H1 (cell line): ENCODE measurements around the gene TCIRG1. TPM values are rescaled to one million over a fixed set of nuclear protein-coding genes. Genes with fewer than 3 reads are reported as not detected.
A peak's percentile ranks its signal among the peaks of the same experiment; 100 is the strongest.

Source experiments
- CTCF ChIA-PET: fragments of 300-600 bp; sonication (Branson Sonifier 250); formaldehyde crosslinking; loops from one replicate; lab custom pipeline; 2021; ENCODE audit not compliant: partially characterized antibody; lab: Charles Lee
- POLR2A ChIA-PET: fragments of 300-600 bp; sonication (Branson Sonifier 250); formaldehyde crosslinking; loops from one replicate; lab custom pipeline; 2021; ENCODE audit warnings: inconsistent platforms; ENCODE audit not compliant: partially characterized antibody; lab: Charles Lee
- DNase-seq, 2 experiments: peaks; one replicate each; pipeline versions ENCODE4 v3.0.0 to v3.0.0-alpha.2; 2010 to 2022; ENCODE audit warnings: low spot score in 2 of 2, low read depth in 1 of 2, mixed read lengths in 1 of 2
- FAIRE-seq: peaks from 2 replicates; lab custom pipeline; 2011; peaks lifted over from hg19 to GRCh38; lab: Jason Lieb, UNC
- H2AFZ ChIP-seq: 2 replicates; pipeline ENCODE4 v1.8.1; 2012; ENCODE audit warnings: low read length, inconsistent platforms
- H2AK5ac ChIP-seq: 2 replicates; pipeline ENCODE4 v1.6.1; 2013; ENCODE audit warnings: low read depth, low read length
- H2BK120ac ChIP-seq: replicated peaks from 2 replicates; pipeline ENCODE3; 2013; ENCODE audit warnings: low read depth, low read length, inconsistent platforms
- H2BK12ac ChIP-seq: 2 replicates; pipeline ENCODE4 v1.6.1; 2013; ENCODE audit warnings: low read depth, low read length
- H2BK15ac ChIP-seq: 2 replicates; pipeline ENCODE4 v1.6.1; 2013; ENCODE audit warnings: low read length
- H2BK20ac ChIP-seq: 2 replicates; pipeline ENCODE4 v1.6.1; 2013; ENCODE audit warnings: low read length
- H2BK5ac ChIP-seq: 2 replicates; pipeline ENCODE4 v1.6.1; 2013; ENCODE audit warnings: low read depth, low read length
- H3K14ac ChIP-seq: 2 replicates; pipeline ENCODE4 v1.6.1; 2013; ENCODE audit warnings: inconsistent platforms; ENCODE audit not compliant: insufficient read length
- H3K18ac ChIP-seq: 2 replicates; pipeline ENCODE4 v1.6.1; 2013; ENCODE audit warnings: low read length; ENCODE audit errors: extremely low read depth
- H3K23ac ChIP-seq: 2 replicates; pipeline ENCODE4 v1.6.1; 2013; ENCODE audit warnings: inconsistent platforms; ENCODE audit not compliant: insufficient read length
- H3K23me2 ChIP-seq: 2 replicates; pipeline ENCODE4 v1.6.1; 2013; ENCODE audit warnings: low read depth, low read length
- H3K27ac ChIP-seq: 2 replicates; pipeline ENCODE4 v1.6.1; 2011; ENCODE audit warnings: low read depth, low read length, inconsistent platforms
- H3K27me3 ChIP-seq, 4 experiments: replicated peaks in 1 of 4; 1 replicate in 1 of 4; 2 replicates in 3 of 4; pipeline versions ENCODE4 v1.6.1 to v1.8.1; 2011 to 2013; ENCODE audit warnings: low read length in 3 of 4, mild to moderate bottlenecking in 3 of 4, inconsistent platforms in 2 of 4, mixed read lengths in 2 of 4, moderate library complexity in 1 of 4; ENCODE audit not compliant: control insufficient read depth in 3 of 4, insufficient read depth in 3 of 4; ENCODE audit errors: extremely low read depth in 1 of 4
- H3K36me3 ChIP-seq, 4 experiments: 2 replicates each; pipeline versions ENCODE4 v1.6.1 to v1.8.1; 2011 to 2013; ENCODE audit warnings: mild to moderate bottlenecking in 4 of 4, low read length in 3 of 4, moderate library complexity in 2 of 4, control low read depth in 1 of 4, inconsistent platforms in 1 of 4; ENCODE audit not compliant: insufficient read depth in 4 of 4, control insufficient read depth in 2 of 4
- H3K4ac ChIP-seq: replicated peaks from 2 replicates; pipeline ENCODE3; 2013; ENCODE audit warnings: low read length, low read depth, mixed read lengths, inconsistent platforms; ENCODE audit not compliant: insufficient read length
- H3K4me1 ChIP-seq, 4 experiments: replicated peaks in 1 of 4; 1 replicate in 1 of 4; 2 replicates in 3 of 4; pipeline versions ENCODE4 v1.6.1 to v1.8.1; 2011 to 2013; ENCODE audit warnings: low read length in 3 of 4, inconsistent platforms in 2 of 4, mixed read lengths in 1 of 4; ENCODE audit not compliant: insufficient read depth in 4 of 4, control insufficient read depth in 3 of 4
- H3K4me2 ChIP-seq, 2 experiments: 2 replicates each; pipeline versions ENCODE4 v1.6.1 to v1.8.1; 2011 to 2013; ENCODE audit warnings: low read depth in 2 of 2, low read length in 2 of 2, control low read depth in 1 of 2, inconsistent platforms in 1 of 2, mild to moderate bottlenecking in 1 of 2; ENCODE audit not compliant: insufficient read depth in 1 of 2
- H3K4me3 ChIP-seq, 4 experiments: fragments of 200-600, 300-600 bp in 1 of 4; sonication (generic), shearing (Covaris generic), sonication (Bioruptor Twin) in 1 of 4; 2 replicates each; pipeline versions ENCODE4 v1.5.1 to v1.8.1; 2011 to 2016; ENCODE audit warnings: low read length in 4 of 4, low read depth in 3 of 4, control low read depth in 2 of 4, inconsistent platforms in 2 of 4, mild to moderate bottlenecking in 2 of 4, mixed read lengths in 1 of 4, moderate library complexity in 1 of 4; ENCODE audit not compliant: insufficient read depth in 2 of 4; ENCODE audit errors: extremely low read depth in 1 of 4
- H3K56ac ChIP-seq: replicated peaks from 2 replicates; pipeline ENCODE3; 2013; ENCODE audit warnings: low read depth, mild to moderate bottlenecking, mixed read lengths, low read length, inconsistent platforms; ENCODE audit not compliant: insufficient read length
- H3K79me1 ChIP-seq: 2 replicates; pipeline ENCODE4 v1.6.1; 2013; ENCODE audit warnings: low read depth, low read length, control low read depth
- H3K79me2 ChIP-seq, 2 experiments: 2 replicates each; pipeline versions ENCODE4 v1.6.1 to v1.8.1; 2012 to 2013; ENCODE audit warnings: low read length in 2 of 2, mild to moderate bottlenecking in 2 of 2, inconsistent platforms in 1 of 2; ENCODE audit not compliant: insufficient read depth in 2 of 2, control insufficient read depth in 1 of 2
- H3K9ac ChIP-seq, 4 experiments: replicated peaks in 1 of 4; 1 replicate in 1 of 4; 2 replicates in 3 of 4; pipeline versions ENCODE4 v1.6.1 to v1.8.1; 2011 to 2013; ENCODE audit warnings: low read depth in 3 of 4, low read length in 3 of 4, control low read depth in 2 of 4, mild to moderate bottlenecking in 2 of 4, moderate library complexity in 2 of 4, inconsistent platforms in 1 of 4; ENCODE audit errors: extremely low read depth in 1 of 4
- H3K9me3 ChIP-seq, 2 experiments: 2 replicates each; pipeline versions ENCODE4 v1.6.1 to v1.8.1; 2012 to 2013; ENCODE audit warnings: mild to moderate bottlenecking in 2 of 2, moderate library complexity in 2 of 2, control low read depth in 1 of 2, inconsistent platforms in 1 of 2, low read depth in 1 of 2, low read length in 1 of 2, mixed read lengths in 1 of 2; ENCODE audit not compliant: insufficient read depth in 2 of 2
- H4K20me1 ChIP-seq, 2 experiments: replicated peaks in 1 of 2; 2 replicates each; pipeline versions ENCODE3 to v1.8.1; 2011 to 2013; ENCODE audit warnings: inconsistent platforms in 2 of 2, low read length in 2 of 2, mild to moderate bottlenecking in 1 of 2; ENCODE audit not compliant: insufficient read depth in 2 of 2, control insufficient read depth in 1 of 2
- H4K5ac ChIP-seq: 2 replicates; pipeline ENCODE4 v1.6.1; 2013; ENCODE audit warnings: low read length, low read depth, mixed read lengths, inconsistent platforms; ENCODE audit not compliant: insufficient read length
- H4K8ac ChIP-seq: 2 replicates; pipeline ENCODE4 v1.8.0; 2013; ENCODE audit warnings: mild to moderate bottlenecking, moderate library complexity, low read length, inconsistent platforms; ENCODE audit not compliant: insufficient read depth; ENCODE audit errors: extremely low read depth
- H4K91ac ChIP-seq: replicated peaks from 2 replicates; pipeline ENCODE3; 2013; ENCODE audit warnings: low read length, mixed read lengths, inconsistent platforms; ENCODE audit not compliant: insufficient read length
- ASH2L ChIP-seq: fragments of 200-600, 300-600 bp; sonication (generic); IDR thresholded peaks from one replicate; pipeline ENCODE4 v1.7.1; 2017; ENCODE audit warnings: low read length
- BACH1 ChIP-seq: IDR thresholded peaks from 2 replicates; pipeline ENCODE4 v1.6.1; 2012; ENCODE audit warnings: low read length, improper control_type of control experiment
- FOSL1 ChIP-seq: IDR thresholded peaks from 2 replicates; pipeline ENCODE4 v1.6.1; 2011; ENCODE audit warnings: mild to moderate bottlenecking, low read depth, low read length, moderate library complexity; ENCODE audit not compliant: insufficient read depth
- GTF2F1 ChIP-seq: IDR thresholded peaks from 2 replicates; pipeline ENCODE4 v1.6.1; 2012; ENCODE audit warnings: low read depth, low read length, improper control_type of control experiment, borderline replicate concordance
- JUND ChIP-seq: IDR thresholded peaks from 2 replicates; pipeline ENCODE4 v1.6.1; 2011; ENCODE audit warnings: mild to moderate bottlenecking, improper control_type of control experiment, low read length
- KDM5A ChIP-seq: fragments of 200-600 bp; IDR thresholded peaks from 2 replicates; pipeline ENCODE4 v1.7.1; 2012; ENCODE audit warnings: mild to moderate bottlenecking, low read length, inconsistent platforms, mixed read lengths
- NANOG ChIP-seq: IDR thresholded peaks from 2 replicates; pipeline ENCODE4 v1.6.1; 2011; ENCODE audit warnings: low read length, low read depth, mild to moderate bottlenecking, inconsistent platforms; ENCODE audit not compliant: insufficient read depth, poor library complexity, severe bottlenecking
- RNF2 ChIP-seq: fragments of 200-900, 300-1000 bp; sonication (generic); IDR thresholded peaks from 2 replicates; pipeline ENCODE4 v1.7.1; 2016; ENCODE audit warnings: borderline replicate concordance, low read depth, mild to moderate bottlenecking, antibody characterized with exemption, low read length; ENCODE audit not compliant: poor library complexity, severe bottlenecking; ENCODE audit errors: missing control alignments
- TBP ChIP-seq: IDR thresholded peaks from 2 replicates; pipeline ENCODE4 v1.6.1; 2011; ENCODE audit warnings: low read depth, low read length, improper control_type of control experiment
- USF2 ChIP-seq: IDR thresholded peaks from 2 replicates; pipeline ENCODE4 v1.6.1; 2011; ENCODE audit warnings: low read length, improper control_type of control experiment
- YY1 ChIP-seq: IDR thresholded peaks from 2 replicates; pipeline ENCODE4 v1.6.1; 2011; ENCODE audit warnings: low read depth, mild to moderate bottlenecking, low read length
- WGBS, 2 experiments: shearing (Covaris generic) in 1 of 2; methylation state at CpG; one replicate each; pipeline versions ENCODE4 v1.1.6 to v1.1.7; 2013 to 2015; ENCODE audit warnings: low lambda C conversion rate in 2 of 2, mixed read lengths in 2 of 2, inconsistent platforms in 1 of 2, low coverage in 1 of 2, missing lambda C conversion rate in 1 of 2; ENCODE audit not compliant: insufficient replicate concordance in 2 of 2, insufficient coverage in 1 of 2, insufficient read length in 1 of 2; ENCODE audit errors: extremely low coverage in 1 of 2, missing lambda C conversion rate in 1 of 2; 5-methylcytosine and 5-hydroxymethylcytosine counted together
- polyA plus RNA-seq, 7 experiments: library from polyadenylated mRNA; depleted of rRNA in 3 of 7; stranded (reverse) in 5 of 7; unstranded in 2 of 7; fragments of >200 nt in 5 of 7; fragments of 200-250 nt in 2 of 7; gene quantifications; 1 replicate in 5 of 7; 2 replicates in 1 of 7; 4 replicates in 1 of 7; pipeline versions ENCODE4 v1.2.1 to v1.2.3, GENCODE V29; 2011 to 2013; ENCODE audit warnings: missing spikeins in 2 of 7, mixed read lengths in 2 of 7
- total RNA-seq: library from RNA; stranded (reverse); fragmentation: NEBNext Ultra II Directional; extraction: Animal tissue kit (Norgen Biotek cat#: 25700); gene quantifications from 2 replicates; pipeline ENCODE4 v1.2.1, GENCODE V29; 2021

TCIRG1 gene
- total and polyA plus RNA-seq, 2 of the 8 experiments (the other 6 are each of a cell fraction or from before 2014, with no cell fraction given) = 25.3 to 39.6 TPM

GRCh38 chr11:68076371-68077042, 37.7 kb downstream of the TCIRG1 start:
- no peak overlapping the region for H3K27ac ChIP-seq
- TF ChIP-seq BACH1 = no peak
- no peak for TF ChIP-seq JUND
- TF ChIP-seq YY1 = no peak
- no peak for TF ChIP-seq RNF2
- TF ChIP-seq GTF2F1 = no peak
- no peak for TF ChIP-seq FOSL1
- no peak for TF ChIP-seq USF2
- no peak for TF ChIP-seq TBP
- no peak for TF ChIP-seq NANOG
- no peak for TF ChIP-seq ASH2L
- no peak for TF ChIP-seq KDM5A

More at GRCh38 chr11:68076371-68077042, 37.7 kb downstream of the TCIRG1 start:
- H4K91ac ChIP-seq = no peak overlapping the region
- WGBS, 2 experiments = 85% methylated on average over 11 of the region's 11 CpGs; no CpG with 5 or more reads in 1 of the 2 experiments
- no peak overlapping the region for H2BK12ac ChIP-seq
- no peak overlapping the region for H3K23ac ChIP-seq
- no peak overlapping the region for H2BK20ac ChIP-seq
- DNase-seq (no peak), FAIRE-seq (no peak)
- H4K8ac ChIP-seq = peak overlapping the region; percentile 23; the same call in 1 of the 2 replicates
- H3K4me1 ChIP-seq = no peaks in the 10 kb centered on the region
- no peak overlapping the region for H3K4me3 ChIP-seq
- H2AFZ ChIP-seq = no peak overlapping the region
- no peak overlapping the region for H3K4me2 ChIP-seq
- H3K9me3 ChIP-seq = no peaks in the 10 kb centered on the region
- H3K79me1 ChIP-seq = peaks cover 19% of the 10 kb centered on the region
- no peak overlapping the region for H3K14ac ChIP-seq
- no peak overlapping the region for H4K5ac ChIP-seq
- H2BK5ac ChIP-seq = no peak overlapping the region
- H3K9ac ChIP-seq = no peak overlapping the region
- ChIA-PET CTCF (interaction anchor here (0.6 to 1.9 kb wide), 7 partner anchors 24 to 130 kb away, joined by 3 to 5 read pairs (median 3); partner anchors contain the start of gene TCIRG1), POLR2A (interaction anchor here (1.5 to 2.4 kb wide), 3 partner anchors 9 to 42 kb away, joined by 4 to 9 read pairs (median 5); no protein-coding TSS in a partner anchor)
- peaks cover 18 to 67% (median 39%) of the 10 kb centered on the region in 4 experiments for H3K36me3 ChIP-seq
- H2AK5ac ChIP-seq = no peak overlapping the region
- H3K56ac ChIP-seq = no peak overlapping the region
- no peak overlapping the region for H3K18ac ChIP-seq
- no peak overlapping the region for H2BK120ac ChIP-seq
- no peak overlapping the region for H2BK15ac ChIP-seq
- no peaks in the 10 kb centered on the region for H3K27me3 ChIP-seq
- H3K23me2 ChIP-seq = no peaks in the 10 kb centered on the region
- H3K79me2 ChIP-seq = peaks cover 3 to 42% of the 10 kb centered on the region in 2 experiments
- peaks cover 3 to 20% of the 10 kb centered on the region in 2 experiments for H4K20me1 ChIP-seq
- no peak overlapping the region for H3K4ac ChIP-seq
